Liver (tissue), 9 donors: ENCODE results near the gene SCML1. TPM values are rescaled to one million over a fixed set of nuclear protein-coding genes. Genes with fewer than 3 reads are reported as not detected.

Experiments used
- DNase-seq: peaks from one replicate; pipeline ENCODE4 v3.0.0-alpha.2; 2017; ENCODE audit warnings: low spot score
- H3K27ac ChIP-seq, 2 donors: one replicate each; pipeline ENCODE4 v1.7.0; 2013; ENCODE audit warnings: inconsistent platforms in 2 of 2, low read length in 2 of 2, control low read depth in 1 of 2, low read depth in 1 of 2, mild to moderate bottlenecking in 1 of 2
- H3K27me3 ChIP-seq, 4 donors: one replicate each; pipeline versions ENCODE4 v1.6.1 to v1.7.0; 2013; ENCODE audit warnings: low read length in 3 of 4, inconsistent platforms in 1 of 4, mild to moderate bottlenecking in 1 of 4, moderate library complexity in 1 of 4; ENCODE audit not compliant: control insufficient read depth in 4 of 4, insufficient read depth in 4 of 4
- H3K36me3 ChIP-seq, 4 donors: one replicate each; pipeline versions ENCODE4 v1.6.1 to v1.7.0; 2013; ENCODE audit warnings: low read length in 3 of 4, mild to moderate bottlenecking in 3 of 4, low read depth in 1 of 4, moderate library complexity in 1 of 4; ENCODE audit not compliant: control insufficient read depth in 4 of 4, insufficient read depth in 3 of 4
- H3K4me1 ChIP-seq, 4 donors: one replicate each; pipeline versions ENCODE4 v1.6.1 to v1.7.0; 2013; ENCODE audit warnings: low read length in 3 of 4, mild to moderate bottlenecking in 3 of 4, moderate library complexity in 1 of 4; ENCODE audit not compliant: control insufficient read depth in 4 of 4, insufficient read depth in 4 of 4
- H3K4me3 ChIP-seq, 3 donors: one replicate each; pipeline versions ENCODE4 v1.6.1 to v1.7.0; 2013; ENCODE audit warnings: low read length in 3 of 3, control low read depth in 1 of 3, low read depth in 1 of 3, mild to moderate bottlenecking in 1 of 3
- H3K9ac ChIP-seq, 2 donors: one replicate each; pipeline ENCODE4 v1.7.0; 2013; ENCODE audit warnings: low read length in 2 of 2, mild to moderate bottlenecking in 2 of 2, moderate library complexity in 2 of 2, control low read depth in 1 of 2, low read depth in 1 of 2
- H3K9me3 ChIP-seq, 4 donors: one replicate each; pipeline versions ENCODE4 v1.6.1 to v1.7.0; 2013; ENCODE audit warnings: low read length in 3 of 4; ENCODE audit not compliant: control insufficient read depth in 4 of 4
- ATF3 ChIP-seq: IDR thresholded peaks from 2 replicates; pipeline ENCODE4 v1.6.1; 2016; ENCODE audit warnings: antibody characterized with exemption
- CTCF ChIP-seq: fragments of 150-350 bp; IDR thresholded peaks from 2 replicates; pipeline ENCODE4 v1.5.1; 2017; ENCODE audit warnings: improper control_type of control experiment, low read depth, low read length; ENCODE audit not compliant: missing input control
- EGR1 ChIP-seq, 2 donors: IDR thresholded peaks; 2 replicates each; pipeline ENCODE4 v1.6.1; 2016 to 2018; ENCODE audit warnings: antibody characterized with exemption in 2 of 2, low read depth in 2 of 2
- FOXA1 ChIP-seq: IDR thresholded peaks from 2 replicates; pipeline ENCODE4 v1.6.1; 2016; ENCODE audit warnings: antibody characterized with exemption
- FOXA2 ChIP-seq: IDR thresholded peaks from 2 replicates; pipeline ENCODE4 v1.6.1; 2016; ENCODE audit warnings: antibody characterized with exemption
- GABPA ChIP-seq, 2 donors: IDR thresholded peaks in 1 of 2; conservative IDR thresholded peaks in 1 of 2; 2 replicates each; pipeline ENCODE4 v1.6.1; 2016; ENCODE audit warnings: antibody characterized with exemption in 2 of 2, mild to moderate bottlenecking in 1 of 2, moderate library complexity in 1 of 2
- HNF4A ChIP-seq, 2 donors: conservative IDR thresholded peaks; 2 replicates each; pipeline ENCODE4 v1.6.1; 2016; ENCODE audit warnings: antibody characterized with exemption in 2 of 2, mild to moderate bottlenecking in 2 of 2
- HNF4G ChIP-seq: IDR thresholded peaks from 2 replicates; pipeline ENCODE4 v1.6.1; 2016; ENCODE audit warnings: antibody characterized with exemption
- JUND ChIP-seq, 2 donors: IDR thresholded peaks; 2 replicates each; pipeline ENCODE4 v1.6.1; 2016; ENCODE audit warnings: antibody characterized with exemption in 2 of 2
- MAX ChIP-seq: IDR thresholded peaks from 2 replicates; pipeline ENCODE4 v1.6.1; 2016; ENCODE audit warnings: antibody characterized with exemption
- NR2F2 ChIP-seq: IDR thresholded peaks from 2 replicates; pipeline ENCODE4 v1.6.1; 2016; ENCODE audit warnings: antibody characterized with exemption
- RAD21 ChIP-seq, 2 donors: IDR thresholded peaks; 2 replicates each; pipeline ENCODE4 v1.6.1; 2016; ENCODE audit warnings: antibody characterized with exemption in 2 of 2, mild to moderate bottlenecking in 2 of 2
- REST ChIP-seq: IDR thresholded peaks from 2 replicates; pipeline ENCODE4 v1.6.1; 2016; ENCODE audit warnings: antibody characterized with exemption, mild to moderate bottlenecking
- RXRA ChIP-seq, 2 donors: IDR thresholded peaks; 2 replicates each; pipeline ENCODE4 v1.6.1; 2017 to 2018; ENCODE audit warnings: antibody characterized with exemption in 2 of 2, mild to moderate bottlenecking in 1 of 2
- SP1 ChIP-seq: IDR thresholded peaks from 2 replicates; pipeline ENCODE4 v1.6.1; 2018; ENCODE audit warnings: antibody characterized with exemption, mild to moderate bottlenecking
- TAF1 ChIP-seq: conservative IDR thresholded peaks from 2 replicates; pipeline ENCODE4 v1.6.1; 2016; ENCODE audit warnings: antibody characterized with exemption, mild to moderate bottlenecking
- YY1 ChIP-seq: IDR thresholded peaks from 2 replicates; pipeline ENCODE4 v1.6.1; 2016; ENCODE audit warnings: antibody characterized with exemption, mild to moderate bottlenecking
- ZBTB33 ChIP-seq: IDR thresholded peaks from 2 replicates; pipeline ENCODE4 v1.6.1; 2016; ENCODE audit warnings: antibody characterized with exemption
- WGBS: extraction: QIAGEN DNeasy Blood & Tissue Kit; methylation state at CpG from one replicate; pipeline ENCODE4 v1.1.7; 2013; 5-methylcytosine and 5-hydroxymethylcytosine counted together
- polyA plus RNA-seq, 2 donors: library from polyadenylated mRNA; stranded (reverse) in 1 of 2; unstranded in 1 of 2; fragments of 200-250 nt in 1 of 2; fragments of >200 nt in 1 of 2; fragmentation: Nextera tagmentation in 1 of 2; extraction: Ambion mirVana in 1 of 2; gene quantifications; one replicate each; pipeline versions ENCODE4 v1.2.1 to v1.2.3, GENCODE V29; 2013 to 2015
- total RNA-seq, 2 donors: library from RNA; depleted of rRNA; stranded (reverse); fragments of >200 nt; gene quantifications; one replicate each; pipeline ENCODE4 v1.2.3, GENCODE V29; 2014
- donor health status: healthy.
- donor health status: healthy.
- donor health status: healthy.
- donor health status: healthy.
- donor health status: healthy.

Gene SCML1
- total and polyA plus RNA-seq, 4 donors, result 7.9 to 17.9 (median 14.9) TPM

- H3K36me3 ChIP-seq, result no peaks in the 10 kb centered on the region
- H3K9ac ChIP-seq, result no peak overlapping the region
- no peaks in the 10 kb centered on the region for H3K9me3 ChIP-seq
- H3K27me3 ChIP-seq, result peaks cover 0 to 2% (median 0%) of the 10 kb centered on the region in 4 donors
- H3K4me1 ChIP-seq, result no peaks in the 10 kb centered on the region
- no peak for TF ChIP-seq RAD21 (IDR thresholded peaks at IDR 0.05)
- TF ChIP-seq ZBTB33, result no peak
- TF ChIP-seq JUND (IDR thresholded peaks at IDR 0.05), result no peak
- TF ChIP-seq TAF1, result no peak
- TF ChIP-seq HNF4G, result no peak
- no peak for TF ChIP-seq MAX
- no peak for TF ChIP-seq REST
- no peak for TF ChIP-seq FOXA2
- TF ChIP-seq ATF3, result no peak
- no peak for TF ChIP-seq GABPA (IDR thresholded peaks at IDR 0.05 in 1 of 2, conservative IDR thresholded peaks at IDR 0.05 in 1 of 2)
- TF ChIP-seq EGR1 (IDR thresholded peaks at IDR 0.05; ENCODE audit: low read depth in 2 of 2), result no peak
- TF ChIP-seq CTCF, result no peak
- TF ChIP-seq NR2F2, result no peak
- no peak for TF ChIP-seq FOXA1
- no peak for TF ChIP-seq SP1
- no peak for TF ChIP-seq RXRA (IDR thresholded peaks at IDR 0.05)
- TF ChIP-seq HNF4A (conservative IDR thresholded peaks at IDR 0.05), result no peak
- no peak for TF ChIP-seq YY1
- 86% methylated on average over 2 of the region's 2 CpGs for WGBS
- H3K27ac ChIP-seq, result no peak overlapping the region
- H3K4me3 ChIP-seq, result no peak overlapping the region
- no peak for DNase-seq
Measured at GRCh38 chrX:17703201-17703600, 34.1 kb upstream of the SCML1 start.
